Gastroesophageal sphincter (tissue), 4 donors: ENCODE data around the gene KIF27. TPM values are rescaled to one million over a fixed set of nuclear protein-coding genes. Genes with fewer than 3 reads are reported as not detected.
A peak's percentile ranks its signal among the peaks of the same experiment; 100 is the strongest.

ENCODE experiments used
- ATAC-seq: fragments of 150-250 bp; one replicate; pipeline ENCODE4 v1.9.1; 2016; ENCODE audit warnings: mild to moderate bottlenecking, moderate library complexity
- H3K27ac ChIP-seq, 4 donors: fragments of 200-600 bp; sonication (generic) in 3 of 4; 1 replicate in 3 of 4; 2 replicates in 1 of 4; pipeline ENCODE4 v1.5.1; 2016 to 2019
- H3K27me3 ChIP-seq: fragments of 200-600 bp; sonication (generic); one replicate; pipeline ENCODE4 v1.5.1; 2019
- H3K36me3 ChIP-seq, 2 donors: fragments of 200-600 bp; sonication (generic); one replicate each; pipeline ENCODE4 v1.5.1; 2019; ENCODE audit warnings: control low read depth in 1 of 2
- H3K4me1 ChIP-seq, 3 donors: fragments of 200-600 bp; sonication (generic); 1 replicate in 2 of 3; 2 replicates in 1 of 3; pipeline ENCODE4 v1.5.1; 2016 to 2019; ENCODE audit warnings: control low read depth in 2 of 3
- H3K4me3 ChIP-seq, 2 donors: fragments of 200-600 bp; sonication (generic); one replicate each; pipeline ENCODE4 v1.5.1; 2019; ENCODE audit warnings: mild to moderate bottlenecking in 1 of 2, moderate library complexity in 1 of 2
- H3K9me3 ChIP-seq, 3 donors: fragments of 200-600 bp; sonication (generic); one replicate each; pipeline ENCODE4 v1.5.1; 2017 to 2019; ENCODE audit warnings: control low read depth in 2 of 3
- CTCF ChIP-seq, 4 experiments: fragments of 200-600 bp in 2 of 4; fragments of 450-650 bp in 2 of 4; sonication (generic) in 1 of 4; IDR thresholded peaks; one replicate each; pipeline ENCODE4 v1.5.1; 2017 to 2019; ENCODE audit warnings: antibody characterized with exemption in 4 of 4, mild to moderate bottlenecking in 2 of 4, moderate library complexity in 2 of 4
- EP300 ChIP-seq: sonication (generic); formaldehyde crosslinking; IDR thresholded peaks from one replicate; pipeline ENCODE4 v1.6.1; 2017; ENCODE audit warnings: antibody characterized with exemption, mild to moderate bottlenecking
- POLR2A ChIP-seq, 2 donors: fragments of 450-650 bp; IDR thresholded peaks; one replicate each; pipeline ENCODE4 v1.6.1; 2017; ENCODE audit warnings: antibody characterized with exemption in 2 of 2, mild to moderate bottlenecking in 2 of 2, moderate library complexity in 1 of 2
- POLR2AphosphoS5 ChIP-seq: sonication (generic); formaldehyde crosslinking; IDR thresholded peaks from one replicate; pipeline ENCODE4 v1.6.1; 2017; ENCODE audit warnings: antibody characterized with exemption
- WGBS, 2 donors: methylation state at CpG; one replicate each; pipeline ENCODE4 v1.1.5; 2018; ENCODE audit warnings: low coverage in 1 of 2; 5-methylcytosine and 5-hydroxymethylcytosine counted together
- total RNA-seq, 4 donors: library from RNA; depleted of rRNA; stranded (reverse); fragments of >200 nt; gene quantifications; one replicate each; pipeline ENCODE4 v1.1.0, GENCODE V29; 2016

KIF27 gene
- total RNA-seq, 4 donors from 2014 or later, result 3.9 to 6.9 (median 5.6) TPM

GRCh38 chr9:83936523-83936922 lies 15.3 kb upstream of the KIF27 start:
- Histone ChIP-seq H3K4me1 (peaks cover 0 to 6% (median 0%) of the 10 kb centered on the region in 3 donors), H3K27ac (no peak overlapping the region), H3K27me3 (no peaks in the 10 kb centered on the region), H3K9me3 (no peaks in the 10 kb centered on the region), H3K36me3 (peaks cover 0 to 31% of the 10 kb centered on the region in 2 donors), H3K4me3 (no peak overlapping the region)
- no peak for TF ChIP-seq CTCF (IDR thresholded peaks at IDR 0.05)
- no peak for TF ChIP-seq EP300
- no peak for TF ChIP-seq POLR2AphosphoS5
- TF ChIP-seq POLR2A (IDR thresholded peaks at IDR 0.05), result no peak
- 67 to 95% methylated on average over 5 to 6 of the region's 6 CpGs for WGBS, 2 donors
- ATAC-seq, result no peak

- Histone ChIP-seq H3K36me3 (peaks cover 0 to 20% of the 10 kb centered on the region in 2 donors), H3K27me3 (no peaks in the 10 kb centered on the region), H3K4me3 (no peak overlapping the region), H3K9me3 (no peaks in the 10 kb centered on the region), H3K4me1 (peaks cover 0 to 6% (median 0%) of the 10 kb centered on the region in 3 donors), H3K27ac (no peak overlapping the region)
- 69 to 72% methylated on average over 3 of the region's 3 CpGs for WGBS, 2 donors
- TF ChIP-seq POLR2A (IDR thresholded peaks at IDR 0.05) (no peak), POLR2AphosphoS5 (no peak)
- no peak for ATAC-seq
Observed at GRCh38 chr9:83935276-83935935, 14.2 kb upstream of the KIF27 start.

GRCh38 chr9:83934569-83935275 lies 13.5 kb upstream of the KIF27 start:
- peaks cover 0 to 6% (median 0%) of the 10 kb centered on the region in 3 donors for H3K4me1 ChIP-seq
- H3K27ac ChIP-seq, result no peak overlapping the region
- ATAC-seq, result no peak
- H3K4me3 ChIP-seq, result no peak overlapping the region
- H3K9me3 ChIP-seq, result no peaks in the 10 kb centered on the region
- 60 to 80% methylated on average over 5 of the region's 5 CpGs for WGBS, 2 donors
- H3K36me3 ChIP-seq, result peaks cover 0 to 13% of the 10 kb centered on the region in 2 donors
- no peaks in the 10 kb centered on the region for H3K27me3 ChIP-seq
- TF ChIP-seq POLR2A (IDR thresholded peaks at IDR 0.05) (no peak), EP300 (no peak), POLR2AphosphoS5 (no peak), CTCF (IDR thresholded peaks at IDR 0.05) (no peak)

GRCh38 chr9:83933790-83934189 lies 12.6 kb upstream of the KIF27 start:
- Histone ChIP-seq H3K36me3 (peaks cover 0 to 3% of the 10 kb centered on the region in 2 donors), H3K4me3 (no peak overlapping the region), H3K9me3 (no peaks in the 10 kb centered on the region), H3K27me3 (no peaks in the 10 kb centered on the region), H3K27ac (no peak overlapping the region), H3K4me1 (peaks cover 0 to 6% (median 0%) of the 10 kb centered on the region in 3 donors)
- ATAC-seq, result peak; percentile 65
- TF ChIP-seq POLR2AphosphoS5, result no peak
- TF ChIP-seq POLR2A (IDR thresholded peaks at IDR 0.05), result no peak
- no peak for TF ChIP-seq CTCF (IDR thresholded peaks at IDR 0.05)
- TF ChIP-seq EP300, result no peak
- WGBS, 2 donors, result 70 to 96% methylated on average over 3 of the region's 3 CpGs

GRCh38 chr9:83932851-83933250 lies 11.6 kb upstream of the KIF27 start:
- Histone ChIP-seq H3K9me3 (no peaks in the 10 kb centered on the region), H3K4me3 (no peak overlapping the region), H3K27ac (no peak overlapping the region), H3K27me3 (no peaks in the 10 kb centered on the region), H3K36me3 (no peaks in the 10 kb centered on the region), H3K4me1 (peaks cover 0 to 6% (median 0%) of the 10 kb centered on the region in 3 donors)
- TF ChIP-seq CTCF (IDR thresholded peaks at IDR 0.05) (no peak), POLR2AphosphoS5 (no peak), EP300 (no peak), POLR2A (IDR thresholded peaks at IDR 0.05) (no peak)
- 77 to 96% methylated on average over 3 to 4 of the region's 5 CpGs for WGBS, 2 donors
- no peak for ATAC-seq
